Measurements from ENCODE around the gene NEK1. TPM values are rescaled to one million over a fixed set of nuclear protein-coding genes. Genes with fewer than 3 reads are reported as not detected.
A peak's percentile ranks its signal among the peaks of the same experiment; 100 is the strongest.
"Not testable (repeated sequence)": the region's sequence is repeated elsewhere in the genome, so short reads cannot be mapped to it uniquely, and the experiment has no call there.

The NEK1 gene
- total RNA-seq, 1 donor from 2014 or later, result 5.1 TPM

- DNase-seq (ENCODE audit: low spot score) (no peak), ATAC-seq (no peak)
Measured at GRCh38 chr4:169626331-169627282, 14.2 kb upstream of the NEK1 start.

GRCh38 chr4:169625886-169626285 lies 13.5 kb upstream of the NEK1 start:
- ATAC-seq, result no peak
- DNase-seq (ENCODE audit: low spot score), result no peak

GRCh38 chr4:169624012-169624411 lies 11.6 kb upstream of the NEK1 start:
- DNase-seq (ENCODE audit: low spot score); ATAC-seq: not testable (repeated sequence)

GRCh38 chr4:169622566-169622965 lies 10.2 kb upstream of the NEK1 start:
- ATAC-seq, result no peak
- no peak for DNase-seq (ENCODE audit: low spot score)

GRCh38 chr4:169621731-169622492 lies 9.5 kb upstream of the NEK1 start:
- ATAC-seq (no peak), DNase-seq (ENCODE audit: low spot score) (no peak)

- ATAC-seq, result peak; percentile 13
- peak; percentile 51 for DNase-seq (ENCODE audit: low spot score)
Measured at GRCh38 chr4:169620880-169621248, 8.5 kb upstream of the NEK1 start.

GRCh38 chr4:169619958-169620879 lies 7.8 kb upstream of the NEK1 start, which contains the start of gene CLCN3:
CLCN3 (plus strand) TSS chr4:169620578; CDS start chr4:169635929, 15,351 bp downstream.
- DNase-seq (ENCODE audit: low spot score), result peak; percentile 99
- ATAC-seq, result peak; percentile 95

GRCh38 chr4:169619518-169619957 lies 7.2 kb upstream of the NEK1 start:
- peak; percentile 62 for DNase-seq (ENCODE audit: low spot score)
- ATAC-seq, result peak; percentile 69

GRCh38 chr4:169618986-169619385 lies 6.6 kb upstream of the NEK1 start:
- ATAC-seq (no peak), DNase-seq (ENCODE audit: low spot score) (no peak)

GRCh38 chr4:169618286-169618685 lies 5.9 kb upstream of the NEK1 start:
- ATAC-seq, result no peak
- no peak for DNase-seq (ENCODE audit: low spot score)

GRCh38 chr4:169617306-169617705 lies 4.9 kb upstream of the NEK1 start:
- no peak for DNase-seq (ENCODE audit: low spot score)
- no peak for ATAC-seq

GRCh38 chr4:169616846-169617245 lies 4.5 kb upstream of the NEK1 start:
- ATAC-seq (no peak), DNase-seq (ENCODE audit: low spot score) (no peak)

- ATAC-seq (no peak), DNase-seq (ENCODE audit: low spot score) (no peak)
Measured at GRCh38 chr4:169615467-169616106, 3.2 kb upstream of the NEK1 start.

GRCh38 chr4:169612871-169613859 lies 782 bp upstream of the NEK1 start:
- ATAC-seq (peak; percentile 76), DNase-seq (ENCODE audit: low spot score) (peak; percentile 73)

- ATAC-seq, result no peak
- no peak for DNase-seq (ENCODE audit: low spot score)
Measured at GRCh38 chr4:169611157-169611556, 1.2 kb downstream of the NEK1 start.

GRCh38 chr4:169604903-169605331 lies 7.5 kb downstream of the NEK1 start:
- DNase-seq (ENCODE audit: low spot score), result no peak
- ATAC-seq, result no peak

- ATAC-seq (no peak), DNase-seq (ENCODE audit: low spot score) (no peak)
Measured at GRCh38 chr4:169604131-169604900, 8.1 kb downstream of the NEK1 start.

GRCh38 chr4:169603312-169603711 lies 9.1 kb downstream of the NEK1 start:
- ATAC-seq (no peak), DNase-seq (ENCODE audit: low spot score) (no peak)

Measured in left lobe of liver (tissue), 2 donors.